Gastrocnemius medialis (tissue), 4 donors: Measurements from ENCODE around the gene SETD5.

Experiments used
- POLR2A ChIP-seq, 2 donors: fragments of 450-650 bp; IDR thresholded peaks; one replicate each; pipeline ENCODE4 v1.6.1; 2017; ENCODE audit warnings: antibody characterized with exemption in 2 of 2, mild to moderate bottlenecking in 2 of 2, moderate library complexity in 2 of 2
- TF ChIP-seq, protein P1 (sequence below), 5 experiments: fragments of 450-650 bp in 3 of 5; fragments of 200-600 bp in 2 of 5; sonication (generic) in 2 of 5; IDR thresholded peaks in 4 of 5; conservative IDR thresholded peaks in 1 of 5; 1 replicate in 4 of 5; 2 replicates in 1 of 5; pipeline ENCODE4 v1.5.1; 2016 to 2019; ENCODE audit warnings: antibody characterized with exemption in 5 of 5, mild to moderate bottlenecking in 3 of 5, moderate library complexity in 3 of 5

DNA sequence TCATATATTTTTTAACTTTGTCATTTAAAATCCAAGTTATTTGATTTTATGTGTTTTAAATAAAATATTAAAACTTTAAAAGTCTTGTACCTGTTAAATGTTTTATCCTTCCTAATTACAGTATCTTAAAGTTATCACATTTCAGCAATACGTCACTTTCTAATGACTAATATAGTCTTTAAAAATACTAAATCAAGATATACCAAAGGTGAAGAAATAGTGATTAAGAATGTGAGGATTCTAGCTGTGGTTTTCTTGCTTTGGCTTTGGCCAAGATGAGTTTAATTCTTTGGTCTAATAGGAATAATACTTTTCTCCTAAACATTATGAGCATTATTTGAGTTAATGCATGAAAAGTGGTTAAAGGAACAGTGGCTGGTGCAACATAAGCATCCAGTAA lies 13.9 kb downstream of the SETD5 start:
- TF ChIP-seq, protein P1, sequence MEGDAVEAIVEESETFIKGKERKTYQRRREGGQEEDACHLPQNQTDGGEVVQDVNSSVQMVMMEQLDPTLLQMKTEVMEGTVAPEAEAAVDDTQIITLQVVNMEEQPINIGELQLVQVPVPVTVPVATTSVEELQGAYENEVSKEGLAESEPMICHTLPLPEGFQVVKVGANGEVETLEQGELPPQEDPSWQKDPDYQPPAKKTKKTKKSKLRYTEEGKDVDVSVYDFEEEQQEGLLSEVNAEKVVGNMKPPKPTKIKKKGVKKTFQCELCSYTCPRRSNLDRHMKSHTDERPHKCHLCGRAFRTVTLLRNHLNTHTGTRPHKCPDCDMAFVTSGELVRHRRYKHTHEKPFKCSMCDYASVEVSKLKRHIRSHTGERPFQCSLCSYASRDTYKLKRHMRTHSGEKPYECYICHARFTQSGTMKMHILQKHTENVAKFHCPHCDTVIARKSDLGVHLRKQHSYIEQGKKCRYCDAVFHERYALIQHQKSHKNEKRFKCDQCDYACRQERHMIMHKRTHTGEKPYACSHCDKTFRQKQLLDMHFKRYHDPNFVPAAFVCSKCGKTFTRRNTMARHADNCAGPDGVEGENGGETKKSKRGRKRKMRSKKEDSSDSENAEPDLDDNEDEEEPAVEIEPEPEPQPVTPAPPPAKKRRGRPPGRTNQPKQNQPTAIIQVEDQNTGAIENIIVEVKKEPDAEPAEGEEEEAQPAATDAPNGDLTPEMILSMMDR (IDR thresholded peaks at IDR 0.05 in 4 of 5, conservative IDR thresholded peaks at IDR 0.05 in 1 of 5) = no peak
- no peak for TF ChIP-seq POLR2A (IDR thresholded peaks at IDR 0.05)
